ENCODE measurements around the gene INSYN2B.

- no peak for TF ChIP-seq ZNF274 (IDR thresholded peaks at IDR 0.05; ENCODE audit: low read depth, low read length)
- no peak for TF ChIP-seq YY1 (IDR thresholded peaks at IDR 0.05; ENCODE audit: insufficient read depth, insufficient read length)
- no peak for TF ChIP-seq SUZ12 (IDR thresholded peaks at IDR 0.05; ENCODE audit: extremely low read depth, insufficient read depth, insufficient read length)
Measured at GRCh38 chr5:169905017-169905416, 75.3 kb downstream of the INSYN2B start.

Measured in NT2/D1 (cell line).